Natural killer cell (primary cell): ENCODE data around the gene GALK1. TPM values are rescaled to one million over a fixed set of nuclear protein-coding genes. Genes with fewer than 3 reads are reported as not detected.

Experiments used
- ATAC-seq, 3 donors: fragments of 150-1000 bp in 2 of 3; fragments of 200-7000 bp in 1 of 3; cut with Tn5 transposase; 1 replicate in 1 of 3; 2 replicates in 2 of 3; pipeline ENCODE4 v1.10.0; 2021; ENCODE audit warnings: mild to moderate bottlenecking in 2 of 3, moderate library complexity in 2 of 3
- DNase-seq, 2 donors: peaks; one replicate each; pipeline versions ENCODE4 v3.0.0 to v3.0.0-alpha.2; 2013 to 2021; ENCODE audit warnings: mixed read lengths in 1 of 2
- H3K27ac ChIP-seq: one replicate; pipeline ENCODE4 v1.5.1; 2013; ENCODE audit warnings: mild to moderate bottlenecking, low read length
- H3K27me3 ChIP-seq: one replicate; pipeline ENCODE4 v1.6.1; 2013; ENCODE audit warnings: low read length; ENCODE audit not compliant: control insufficient read depth, insufficient read depth
- H3K36me3 ChIP-seq: one replicate; pipeline ENCODE4 v1.6.1; 2013; ENCODE audit warnings: low read length; ENCODE audit not compliant: control insufficient read depth, insufficient read depth
- H3K4me1 ChIP-seq: one replicate; pipeline ENCODE4 v1.6.1; 2013; ENCODE audit warnings: low read length; ENCODE audit not compliant: control insufficient read depth, insufficient read depth
- H3K4me3 ChIP-seq: one replicate; pipeline ENCODE4 v1.5.1; 2013; ENCODE audit warnings: low read length
- H3K9me3 ChIP-seq: one replicate; pipeline ENCODE4 v1.6.1; 2013; ENCODE audit warnings: low read length; ENCODE audit not compliant: control insufficient read depth, insufficient read depth
- H3K27ac Mint-ChIP-seq, 2 donors: one replicate each; pipeline ENCODE4 v1.8.0; 2022; ENCODE audit warnings: mild to moderate bottlenecking in 2 of 2, mixed read lengths in 2 of 2, moderate library complexity in 1 of 2
- H3K27me3 Mint-ChIP-seq, 2 donors: one replicate each; pipeline ENCODE4 v1.8.0; 2022; ENCODE audit warnings: low read depth in 2 of 2, mixed read lengths in 2 of 2
- H3K36me3 Mint-ChIP-seq: one replicate; pipeline ENCODE4 v1.8.0; 2022; ENCODE audit warnings: mixed read lengths
- H3K4me1 Mint-ChIP-seq, 2 donors: one replicate each; pipeline ENCODE4 v1.8.0; 2022; ENCODE audit warnings: mixed read lengths in 2 of 2
- H3K4me3 Mint-ChIP-seq: one replicate; pipeline ENCODE4 v1.8.0; 2022; ENCODE audit warnings: mild to moderate bottlenecking, moderate library complexity, mixed read lengths
- H3K9me3 Mint-ChIP-seq, 2 donors: one replicate each; pipeline ENCODE4 v1.8.0; 2022; ENCODE audit warnings: mixed read lengths in 2 of 2
- WGBS: methylation state at CpG from one replicate; pipeline ENCODE4 v1.1.7; 2013; ENCODE audit warnings: missing lambda C conversion rate; ENCODE audit not compliant: insufficient coverage; 5-methylcytosine and 5-hydroxymethylcytosine counted together
- intact Hi-C: fragments of 100-400 bp; cut with micrococcal nuclease; formaldehyde crosslinking; loops from one replicate; pipeline ENCODE4 v1.14.2; 2022
- total RNA-seq, 4 donors: library from RNA; stranded (reverse); fragments of 120-200 nt in 1 of 4; gene quantifications; one replicate each; pipeline versions ENCODE4 v1.2.3 to v1.2.4, GENCODE V29; 2013 to 2022
- TF ChIP-seq, protein P1 (sequence below): fragments of 200-600 bp; IDR thresholded peaks from one replicate; pipeline ENCODE4 v1.8.0; 2022; ENCODE audit warnings: antibody characterized with exemption

The GALK1 gene
- total RNA-seq, 3 donors from 2014 or later (not counting 1 experiment from before 2014, with no cell fraction given): 11.9 to 15.9 (median 12.6) TPM

GRCh38 chr17:75729351-75729750, 35.6 kb downstream of the GALK1 start:
- H3K4me3 Mint-ChIP-seq: no peak overlapping the region
- no peaks in the 10 kb centered on the region for H3K4me1 ChIP-seq
- H3K27me3 ChIP-seq: no peaks in the 10 kb centered on the region
- H3K36me3 ChIP-seq: no peaks in the 10 kb centered on the region
- 93% methylated on average over 7 of the region's 7 CpGs for WGBS
- no peak overlapping the region for H3K4me3 ChIP-seq
- H3K27me3 Mint-ChIP-seq: no peaks in the 10 kb centered on the region
- ATAC-seq: no peak
- TF ChIP-seq, protein P1, sequence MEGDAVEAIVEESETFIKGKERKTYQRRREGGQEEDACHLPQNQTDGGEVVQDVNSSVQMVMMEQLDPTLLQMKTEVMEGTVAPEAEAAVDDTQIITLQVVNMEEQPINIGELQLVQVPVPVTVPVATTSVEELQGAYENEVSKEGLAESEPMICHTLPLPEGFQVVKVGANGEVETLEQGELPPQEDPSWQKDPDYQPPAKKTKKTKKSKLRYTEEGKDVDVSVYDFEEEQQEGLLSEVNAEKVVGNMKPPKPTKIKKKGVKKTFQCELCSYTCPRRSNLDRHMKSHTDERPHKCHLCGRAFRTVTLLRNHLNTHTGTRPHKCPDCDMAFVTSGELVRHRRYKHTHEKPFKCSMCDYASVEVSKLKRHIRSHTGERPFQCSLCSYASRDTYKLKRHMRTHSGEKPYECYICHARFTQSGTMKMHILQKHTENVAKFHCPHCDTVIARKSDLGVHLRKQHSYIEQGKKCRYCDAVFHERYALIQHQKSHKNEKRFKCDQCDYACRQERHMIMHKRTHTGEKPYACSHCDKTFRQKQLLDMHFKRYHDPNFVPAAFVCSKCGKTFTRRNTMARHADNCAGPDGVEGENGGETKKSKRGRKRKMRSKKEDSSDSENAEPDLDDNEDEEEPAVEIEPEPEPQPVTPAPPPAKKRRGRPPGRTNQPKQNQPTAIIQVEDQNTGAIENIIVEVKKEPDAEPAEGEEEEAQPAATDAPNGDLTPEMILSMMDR: no peak
- H3K27ac ChIP-seq: no peak overlapping the region
- no peaks in the 10 kb centered on the region for H3K9me3 Mint-ChIP-seq
- intact Hi-C loops: no loop called here
- no peaks in the 10 kb centered on the region for H3K9me3 ChIP-seq
- no peaks in the 10 kb centered on the region for H3K4me1 Mint-ChIP-seq
- H3K36me3 Mint-ChIP-seq: no peaks in the 10 kb centered on the region
- no peak for DNase-seq
- H3K27ac Mint-ChIP-seq: no peak overlapping the region

- H3K27ac Mint-ChIP-seq: no peak overlapping the region
Observed at GRCh38 chr17:75727391-75727790, 37.6 kb downstream of the GALK1 start.

GRCh38 chr17:75725504-75725903, 39.5 kb downstream of the GALK1 start:
- DNase-seq: no peak
- Histone ChIP-seq H3K4me1 (peaks cover 11% of the 10 kb centered on the region), H3K4me3 (no peak overlapping the region), H3K9me3 (no peaks in the 10 kb centered on the region), H3K36me3 (no peaks in the 10 kb centered on the region), H3K27ac (no peak overlapping the region), H3K27me3 (peaks cover 5% of the 10 kb centered on the region)
- H3K4me3 Mint-ChIP-seq: no peak overlapping the region
- ATAC-seq: no peak
- peaks cover 0 to 7% of the 10 kb centered on the region in 2 donors for H3K4me1 Mint-ChIP-seq
- no peaks in the 10 kb centered on the region for H3K9me3 Mint-ChIP-seq
- H3K27ac Mint-ChIP-seq: no peak overlapping the region
- TF ChIP-seq, protein P1: no peak
- H3K27me3 Mint-ChIP-seq: peaks cover 0 to 2% of the 10 kb centered on the region in 2 donors
- 87% methylated on average over 7 of the region's 7 CpGs for WGBS
- intact Hi-C loops: no loop called here
- H3K36me3 Mint-ChIP-seq: no peaks in the 10 kb centered on the region

More at GRCh38 chr17:75727391-75727790, 37.6 kb downstream of the GALK1 start:
- Mint-ChIP-seq H3K4me1 (no peaks in the 10 kb centered on the region), H3K36me3 (no peaks in the 10 kb centered on the region), H3K9me3 (no peaks in the 10 kb centered on the region), H3K27me3 (no peaks in the 10 kb centered on the region), H3K4me3 (no peak overlapping the region)
- H3K36me3 ChIP-seq: no peaks in the 10 kb centered on the region
- intact Hi-C loops: no loop called here
- no peak for ATAC-seq
- H3K9me3 ChIP-seq: no peaks in the 10 kb centered on the region
- WGBS: 93% methylated on average over 18 of the region's 18 CpGs
- H3K4me3 ChIP-seq: no peak overlapping the region
- H3K27ac ChIP-seq: no peak overlapping the region
- no peaks in the 10 kb centered on the region for H3K27me3 ChIP-seq
- TF ChIP-seq, protein P1: no peak
- no peak for DNase-seq
- no peaks in the 10 kb centered on the region for H3K4me1 ChIP-seq
